ENCODE measurements around the gene MARCHF2.

Gene MARCHF2

DNA sequence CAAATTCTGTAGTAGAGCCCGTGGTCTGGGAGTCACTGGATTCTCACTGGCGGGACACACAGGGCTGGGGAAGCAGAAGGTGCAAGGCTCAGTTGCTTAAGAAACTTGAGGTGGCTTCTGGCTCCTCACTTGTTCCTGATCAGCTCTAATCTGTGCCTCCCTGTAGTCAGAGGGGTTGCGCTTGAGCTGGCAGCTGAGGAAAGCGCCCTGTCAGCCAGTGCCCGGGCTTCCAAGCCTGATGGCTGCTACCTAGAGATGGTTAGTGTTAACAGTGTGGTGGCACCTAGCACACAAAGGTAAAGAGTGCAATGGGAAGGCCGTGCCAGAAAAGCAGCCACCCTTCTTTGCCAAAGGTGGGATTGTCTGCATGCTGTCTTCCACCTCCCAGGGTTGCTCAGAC is 40.5 kb downstream of the MARCHF2 start:
- no peak for DNase-seq (ENCODE audit: low read depth in 2 of 2)

DNA sequence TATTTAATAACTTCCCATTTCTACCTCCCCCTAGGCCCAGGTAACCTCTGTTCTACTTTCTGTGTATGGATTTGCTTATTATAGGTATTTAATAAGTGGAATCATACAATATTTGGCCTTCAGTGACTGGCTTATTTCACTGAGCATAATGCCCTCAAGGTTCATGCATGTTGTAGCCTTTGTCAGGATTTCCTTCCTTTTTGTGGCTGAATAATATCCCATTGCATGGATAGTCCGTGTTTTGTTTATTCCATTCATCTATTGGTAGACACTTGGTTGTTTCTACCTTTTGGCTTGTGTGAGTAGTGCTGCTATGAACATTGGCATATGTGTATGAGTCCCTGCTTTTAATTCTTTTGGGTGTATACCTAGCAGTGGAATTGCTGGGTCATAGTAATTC is 41.1 kb downstream of the MARCHF2 start:
- no peak for DNase-seq (ENCODE audit: low read depth in 2 of 2)

DNA sequence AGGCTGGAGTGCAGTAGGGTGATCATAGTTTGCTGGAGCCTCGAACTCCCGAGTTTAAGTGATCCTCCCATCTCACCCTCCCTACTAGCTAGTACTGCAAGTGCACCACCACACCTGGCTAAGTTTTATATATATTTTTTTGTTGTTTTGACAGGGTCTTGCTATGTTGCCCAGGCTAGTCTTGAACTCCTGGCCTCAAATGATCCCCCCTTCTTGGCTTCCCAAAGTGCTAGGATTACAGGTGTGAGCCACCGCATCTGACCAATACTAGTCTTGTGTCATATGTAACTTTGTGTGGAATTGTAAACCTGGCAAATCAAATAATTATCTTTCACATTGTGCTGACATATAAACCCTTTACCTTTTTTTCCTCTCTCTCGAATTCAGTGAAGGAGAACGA is 41.9 kb downstream of the MARCHF2 start:
- DNase-seq (ENCODE audit: low read depth in 2 of 2): no peak

DNA sequence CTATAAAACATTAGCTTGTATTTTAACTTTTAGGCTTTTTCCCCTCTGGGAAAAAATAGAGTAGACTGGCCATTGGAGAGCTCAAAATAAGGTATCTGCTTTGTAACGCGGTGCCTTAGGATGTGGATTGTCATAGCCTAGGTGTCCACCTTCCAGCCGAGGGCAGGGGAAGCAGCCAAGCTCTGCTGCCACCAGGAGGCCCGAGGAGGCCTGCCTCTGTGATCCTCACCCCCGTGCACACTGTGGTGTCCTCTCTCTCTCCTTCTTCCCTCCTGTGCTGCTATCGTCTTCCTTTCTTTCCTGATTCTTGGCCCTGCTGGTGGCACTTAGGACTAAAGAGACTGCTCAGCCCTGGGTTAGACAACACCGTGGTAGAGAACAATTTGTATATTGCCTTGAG is 43.0 kb downstream of the MARCHF2 start:
- no peak for DNase-seq (ENCODE audit: low read depth in 2 of 2)

DNA sequence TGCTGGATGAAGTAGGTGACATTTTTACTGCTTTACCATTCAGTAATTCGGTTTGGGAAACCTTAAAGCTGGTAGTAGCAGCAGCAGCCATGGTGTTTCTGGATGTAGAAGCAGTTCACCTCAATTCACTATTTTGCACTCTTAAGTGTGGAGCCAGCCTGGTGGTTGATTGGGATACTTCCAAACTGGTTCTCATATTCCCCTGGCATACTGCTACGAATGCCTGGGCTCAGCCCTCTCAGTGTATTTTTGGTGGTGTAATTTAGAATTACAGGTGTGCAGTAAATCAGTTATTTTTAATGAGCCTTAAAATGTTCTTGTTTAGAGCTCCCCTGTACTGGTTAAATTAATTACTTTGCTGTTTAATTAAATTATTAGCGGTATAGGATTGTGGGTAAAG is 44.1 kb downstream of the MARCHF2 start:
- DNase-seq (ENCODE audit: low read depth in 2 of 2): no peak

DNA sequence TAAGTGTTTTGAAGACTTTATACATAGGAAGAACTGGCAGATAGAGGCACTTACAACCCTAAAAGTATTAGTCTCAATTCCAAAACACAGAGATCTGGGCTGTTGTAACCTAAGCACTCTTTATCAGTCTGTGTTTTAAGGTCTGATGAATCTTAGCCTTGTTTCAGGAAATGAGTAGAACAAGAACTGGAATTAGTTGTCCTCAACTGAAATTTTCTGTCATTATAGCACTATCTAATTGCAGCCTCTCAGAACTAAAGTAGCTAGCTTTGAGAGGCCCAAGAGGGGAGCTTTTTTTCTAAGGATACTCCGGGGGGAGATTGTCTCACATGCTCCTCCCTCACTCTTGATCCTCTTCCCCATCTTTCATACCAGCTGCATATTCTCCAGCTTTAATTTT is 44.7 kb downstream of the MARCHF2 start:
- DNase-seq (ENCODE audit: low read depth in 2 of 2): no peak

DNA sequence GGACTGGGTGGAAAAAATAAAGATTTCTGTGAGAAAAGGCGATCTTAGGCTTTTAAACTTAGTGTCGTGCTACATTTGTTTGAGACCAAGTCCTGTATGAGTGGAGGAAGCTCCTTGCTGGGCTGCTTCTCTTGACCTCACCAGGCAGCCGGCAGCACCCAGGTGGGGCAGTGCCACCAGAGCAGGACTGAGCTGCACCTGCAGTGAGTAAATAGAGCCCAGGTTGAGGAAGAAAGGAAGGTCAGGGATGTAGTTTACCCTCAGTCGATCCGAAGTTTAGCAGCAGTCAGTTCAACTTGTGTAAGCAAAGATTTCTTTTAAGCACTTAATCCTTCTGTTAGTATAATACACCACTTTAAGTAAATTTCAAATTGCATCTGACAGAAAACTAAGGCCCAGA is 45.3 kb downstream of the MARCHF2 start:
- no peak for DNase-seq (ENCODE audit: low read depth in 2 of 2)

DNA sequence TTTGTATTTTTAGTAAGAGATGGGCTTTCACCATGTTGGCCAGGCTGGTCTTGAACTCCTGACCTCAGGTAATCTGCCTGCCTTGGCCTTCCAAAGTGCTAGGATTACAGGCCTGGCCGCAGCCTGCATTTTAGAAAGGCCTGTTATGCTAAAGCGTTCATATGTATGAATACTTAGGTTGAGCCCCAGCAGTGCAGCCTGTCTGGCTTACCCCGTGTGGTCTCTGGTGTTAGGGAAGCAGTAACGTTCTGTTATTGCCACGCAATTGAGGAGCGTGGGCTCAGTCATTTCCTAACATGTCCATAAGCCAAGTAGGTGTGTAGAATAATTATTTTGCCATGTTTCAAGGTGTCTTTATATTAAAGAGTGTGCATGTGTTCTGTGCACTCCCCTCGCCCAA is 46.0 kb downstream of the MARCHF2 start:
- DNase-seq (ENCODE audit: low read depth in 2 of 2): no peak

DNA sequence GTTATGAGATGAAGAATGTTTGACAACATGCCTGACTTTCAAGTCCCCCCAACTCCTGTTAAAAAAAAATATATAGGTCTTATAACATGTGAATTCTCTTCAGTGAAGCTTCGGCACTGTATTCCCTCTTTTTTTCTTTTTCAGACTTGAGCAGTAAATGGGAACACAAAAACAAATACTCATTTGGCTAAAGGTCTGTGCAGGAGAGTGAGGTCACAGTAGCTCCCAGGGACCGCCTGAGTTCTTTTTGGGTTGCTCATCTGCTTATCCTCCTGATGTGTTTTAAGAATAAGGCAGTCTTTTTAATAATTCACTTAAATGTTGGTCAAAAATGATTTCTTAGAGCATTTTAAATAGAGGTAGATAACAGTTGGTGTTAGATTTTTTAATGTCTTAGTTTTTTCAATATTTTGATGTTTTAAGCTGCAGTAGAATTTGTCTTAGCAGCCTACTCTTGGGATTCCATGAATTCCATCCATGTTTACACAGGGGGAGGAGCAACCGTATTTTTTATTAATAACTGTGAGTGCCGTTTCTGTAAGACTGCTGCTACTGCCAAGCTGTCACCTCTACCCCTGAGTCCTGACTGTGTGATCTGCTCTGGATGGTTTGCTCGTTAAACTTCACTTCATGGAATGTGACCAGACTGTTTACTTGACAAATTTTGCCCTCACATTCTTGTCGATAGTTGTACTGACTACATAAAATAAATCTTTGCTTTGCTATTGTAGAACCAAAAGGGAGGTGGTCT is 46.6 kb downstream of the MARCHF2 start:
- DNase-seq (ENCODE audit: low read depth in 2 of 2): no peak

DNA sequence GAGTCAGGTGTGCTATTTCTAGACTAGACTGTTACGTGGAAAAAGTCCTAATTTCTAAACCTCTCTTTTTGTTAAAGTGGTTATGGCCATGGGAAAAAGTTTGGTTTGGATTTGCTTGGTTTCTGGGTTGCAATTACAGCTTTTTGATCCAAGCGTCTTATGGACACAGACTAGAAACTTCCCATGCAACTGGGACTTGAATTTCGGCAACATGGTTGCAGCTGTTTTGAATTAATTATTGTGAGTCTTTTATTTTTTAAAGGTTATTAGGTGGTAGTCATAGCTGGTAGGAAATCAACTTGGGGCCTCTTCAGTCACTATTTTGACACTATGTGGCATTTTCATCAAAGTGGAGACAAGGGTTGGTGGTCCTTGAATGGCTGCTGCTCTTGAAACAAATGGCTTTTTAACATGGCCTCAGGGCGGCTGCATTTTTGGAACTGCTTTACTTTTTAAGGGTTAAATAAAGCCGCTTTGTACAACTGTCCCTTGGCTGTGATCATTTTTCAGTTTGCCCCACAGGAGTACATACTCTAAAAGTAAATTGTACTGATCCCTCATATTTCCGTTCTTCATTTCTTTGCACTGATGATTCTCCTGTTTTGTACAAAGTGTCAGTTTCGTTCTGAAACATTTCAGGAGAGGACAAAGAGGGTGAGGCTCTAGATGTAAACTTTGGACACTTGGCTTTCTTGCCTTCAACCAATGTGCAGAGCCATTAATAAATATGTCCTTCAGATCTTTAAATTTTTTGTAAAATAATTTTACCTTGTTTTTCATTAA is 47.6 kb downstream of the MARCHF2 start:
- no peak for DNase-seq (ENCODE audit: low read depth in 2 of 2)

DNA sequence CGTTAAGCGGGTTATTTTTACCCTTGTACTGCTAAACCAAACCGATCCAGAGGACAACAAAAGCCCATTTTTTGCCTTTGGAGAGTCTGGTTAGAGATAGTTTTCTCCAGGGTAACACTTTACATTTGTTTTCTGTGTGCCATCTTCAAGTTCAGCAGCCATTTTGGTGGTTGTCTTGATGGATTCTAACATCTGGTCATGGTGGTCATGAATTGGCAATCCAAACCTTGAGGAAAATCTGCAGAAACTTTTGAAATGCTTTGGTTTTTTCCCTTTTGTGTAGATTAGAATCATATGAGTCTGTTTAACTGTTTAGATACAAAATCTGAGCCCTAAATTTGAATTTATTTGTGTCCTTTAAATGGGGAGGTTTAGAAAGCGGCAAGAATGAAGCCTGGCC is 48.3 kb downstream of the MARCHF2 start:
- DNase-seq (ENCODE audit: low read depth in 2 of 2): no peak

DNA sequence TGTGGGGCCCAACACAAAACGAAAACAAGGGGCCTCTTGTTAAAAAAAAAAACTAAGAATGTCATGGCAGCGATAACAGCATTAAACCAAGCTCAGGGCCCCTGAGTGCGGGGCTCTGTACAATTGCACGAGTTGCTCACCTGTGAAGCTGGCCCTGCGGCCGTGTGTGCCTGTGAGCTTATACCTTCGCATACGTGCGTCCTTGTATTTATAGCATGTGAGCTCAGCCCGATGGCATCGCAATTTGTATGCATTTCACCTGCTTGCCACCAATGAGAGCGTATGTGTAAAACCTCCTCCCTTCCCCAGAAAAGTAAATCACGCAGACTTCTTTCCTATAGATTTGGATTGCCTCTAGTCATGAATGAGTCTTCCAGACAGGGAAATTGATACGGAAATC is 48.8 kb downstream of the MARCHF2 start:
- DNase-seq (ENCODE audit: low read depth in 2 of 2): no peak

DNA sequence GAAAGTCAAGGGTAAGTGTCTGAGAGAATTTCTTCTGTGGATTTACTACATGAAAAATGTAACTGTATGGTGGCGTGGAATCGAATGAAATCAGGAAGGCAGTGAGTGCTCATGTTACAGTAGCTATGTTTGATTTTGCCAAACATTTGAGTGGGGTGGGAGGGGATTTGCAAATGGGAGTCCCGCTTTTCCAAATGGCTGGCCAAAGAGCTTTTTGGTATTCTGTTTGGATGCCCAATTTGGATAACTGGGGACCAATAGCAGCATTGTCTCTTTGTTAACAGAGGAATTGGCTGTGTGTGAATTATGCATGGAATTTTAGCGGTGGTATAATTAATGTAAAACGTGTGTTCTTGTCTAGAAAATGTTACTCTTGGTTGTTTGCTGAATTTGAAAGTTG is 49.5 kb downstream of the MARCHF2 start:
- no peak for DNase-seq (ENCODE audit: low read depth in 2 of 2)

DNA sequence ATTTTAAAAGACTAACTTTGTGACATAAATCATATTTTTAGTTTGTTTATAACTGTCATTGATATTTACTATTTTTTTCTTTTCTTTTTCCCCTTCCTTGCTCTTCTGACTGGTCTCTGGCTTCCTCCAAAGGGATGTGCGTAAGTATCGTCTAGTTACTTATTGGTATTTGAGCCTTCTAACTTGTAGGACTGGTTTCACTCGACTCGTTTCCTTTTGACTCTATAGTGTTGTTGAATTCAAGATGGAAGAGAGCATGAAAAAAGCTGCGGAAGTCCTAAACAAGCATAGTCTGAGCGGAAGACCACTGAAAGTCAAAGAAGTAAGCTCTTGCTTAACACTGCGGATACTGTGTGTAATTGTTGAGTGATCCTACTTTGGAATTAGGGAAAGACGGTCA is 50.3 kb downstream of the MARCHF2 start:
- DNase-seq (ENCODE audit: low read depth in 2 of 2): no peak

DNA sequence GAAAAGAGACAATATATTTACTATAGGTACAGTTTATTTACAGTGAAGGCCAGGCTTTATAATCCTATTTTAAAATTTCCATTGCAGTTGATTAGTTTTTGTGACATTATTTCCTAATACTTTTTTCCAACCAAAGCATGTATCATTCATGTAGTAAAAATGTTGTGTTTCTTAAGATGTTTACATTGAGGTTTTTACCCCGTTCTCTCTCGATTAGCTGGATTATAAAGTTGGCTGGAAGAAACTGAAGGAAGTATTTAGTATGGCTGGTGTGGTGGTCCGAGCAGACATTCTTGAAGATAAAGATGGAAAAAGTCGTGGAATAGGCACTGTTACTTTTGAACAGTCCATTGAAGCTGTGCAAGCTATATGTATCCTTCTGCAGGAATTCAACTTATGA is 52.9 kb downstream of the MARCHF2 start:
- DNase-seq (ENCODE audit: low read depth in 2 of 2): no peak

DNA sequence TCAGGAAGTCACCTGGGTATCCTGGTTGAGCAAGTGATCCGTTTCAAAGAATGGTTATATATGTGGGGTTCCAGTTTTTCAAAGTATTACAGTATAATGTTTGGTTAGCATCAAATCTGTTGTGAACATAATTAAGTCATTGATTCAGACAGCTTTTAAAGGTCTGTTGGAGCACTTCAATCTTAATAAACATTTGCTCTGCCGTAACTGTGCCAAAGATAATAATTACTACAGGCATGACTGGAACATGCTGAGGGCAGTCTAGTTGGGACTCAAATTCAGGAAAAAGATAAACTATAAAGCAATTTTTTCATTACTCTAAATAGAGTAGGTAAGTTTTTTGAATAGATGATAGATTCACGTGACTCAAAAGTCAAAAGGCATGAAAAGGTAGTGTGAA is 55.0 kb downstream of the MARCHF2 start:
- no peak for DNase-seq (ENCODE audit: low read depth in 2 of 2)

DNA sequence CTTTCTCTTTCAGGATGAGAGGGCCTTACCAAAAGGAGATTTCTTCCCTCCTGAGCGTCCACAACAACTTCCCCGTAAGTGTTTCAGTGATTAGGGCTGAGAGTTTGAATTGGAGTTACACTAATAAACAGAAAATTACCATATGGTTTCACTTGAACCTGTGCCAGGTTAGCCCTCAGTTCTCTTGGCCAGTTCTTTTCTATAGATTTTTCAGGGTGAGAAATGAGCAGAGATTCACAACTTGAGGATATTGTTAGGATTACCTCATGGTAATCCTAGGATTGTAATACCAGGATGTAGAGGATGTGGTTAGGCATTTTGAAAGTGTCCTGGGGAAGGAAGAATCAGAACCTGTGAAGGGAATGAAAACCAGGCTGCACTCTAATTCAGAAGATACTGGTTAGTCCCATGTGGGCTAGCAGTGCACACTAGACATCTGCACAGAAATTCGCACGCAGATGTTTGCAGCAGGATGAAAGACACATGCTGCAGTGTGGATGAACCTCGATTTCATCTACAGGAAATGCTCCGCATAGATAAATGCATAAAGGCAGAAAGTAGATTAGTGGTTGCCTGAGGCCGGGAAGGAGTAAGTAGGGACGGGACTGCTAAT is 55.8 kb downstream of the MARCHF2 start:
- DNase-seq (ENCODE audit: low read depth in 2 of 2): no peak

DNA sequence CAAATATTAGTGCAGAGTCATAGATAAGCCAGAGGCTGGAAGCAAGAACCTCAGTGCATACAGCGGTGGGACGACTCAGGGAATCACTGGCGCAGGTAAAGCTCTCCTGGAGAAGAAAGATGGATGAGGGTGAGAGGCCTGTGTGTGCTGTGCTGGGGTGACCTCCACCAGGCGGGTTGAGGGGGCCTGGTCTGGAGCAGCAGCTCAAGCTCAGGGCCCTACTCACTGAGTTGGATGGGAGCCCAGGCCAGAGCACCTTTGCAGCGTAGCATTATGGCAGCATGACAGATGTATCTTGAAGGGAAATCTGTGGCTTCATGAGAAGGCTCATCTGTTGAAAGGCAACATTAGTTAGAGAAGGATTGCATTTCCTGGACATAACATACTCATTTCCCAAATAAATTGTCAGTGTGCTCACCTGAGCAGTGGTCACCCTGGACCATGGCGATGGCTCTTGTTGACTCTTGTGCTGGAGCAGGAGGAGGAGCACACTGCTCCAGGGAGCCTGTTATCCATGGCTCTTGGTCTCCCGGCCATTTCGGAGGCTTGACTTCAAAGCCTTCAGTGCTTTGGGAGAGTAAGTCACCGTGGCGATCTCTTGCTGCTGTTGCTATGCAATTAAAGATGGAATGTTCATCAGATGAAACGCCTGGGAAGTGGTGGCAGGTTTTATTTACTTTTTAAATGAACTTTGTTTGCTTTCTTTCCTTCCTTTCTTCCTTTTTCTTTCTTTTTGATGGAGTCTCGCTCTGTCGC is 56.7 kb downstream of the MARCHF2 start:
- no peak for DNase-seq (ENCODE audit: low read depth in 2 of 2)

DNA sequence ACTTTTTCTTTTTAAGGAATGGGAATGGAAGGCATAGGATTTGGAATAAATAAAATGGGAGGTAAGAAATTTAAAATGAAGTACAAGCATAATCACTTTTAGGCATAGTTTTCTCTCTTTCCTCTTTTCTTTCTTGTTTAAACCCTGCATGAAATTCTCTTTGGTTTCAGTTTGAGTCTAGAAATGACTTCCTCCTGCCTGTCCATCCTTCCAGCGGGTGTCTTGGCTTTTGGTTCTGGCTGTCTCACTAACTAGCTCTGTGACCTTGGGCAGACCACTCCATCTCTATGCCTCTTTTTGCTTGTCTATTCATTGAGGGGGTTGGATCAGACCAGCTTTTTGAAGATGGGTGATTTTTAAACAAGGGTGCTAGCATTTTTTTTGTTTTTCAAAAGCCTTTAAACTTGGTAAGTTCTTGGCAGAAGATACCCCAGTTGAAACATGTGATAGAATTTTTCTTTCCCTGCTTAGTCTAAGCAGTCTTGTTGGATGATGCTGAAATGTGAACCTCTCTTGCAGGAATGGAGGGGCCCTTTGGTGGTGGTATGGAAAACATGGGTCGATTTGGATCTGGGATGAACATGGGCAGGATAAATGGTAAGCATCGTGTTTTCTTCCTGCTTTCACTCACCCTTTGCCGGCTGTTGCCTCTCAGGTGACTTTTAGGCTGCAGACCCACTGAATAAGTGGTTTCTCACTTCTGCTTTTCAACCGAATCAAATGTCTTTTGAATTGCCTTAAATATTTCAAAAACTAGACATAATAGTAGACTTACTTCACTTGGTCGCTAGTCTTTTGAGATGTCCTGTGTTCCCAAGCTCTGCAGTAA is 60.8 kb downstream of the MARCHF2 start:
- DNase-seq (ENCODE audit: low read depth in 2 of 2): no peak

DNA sequence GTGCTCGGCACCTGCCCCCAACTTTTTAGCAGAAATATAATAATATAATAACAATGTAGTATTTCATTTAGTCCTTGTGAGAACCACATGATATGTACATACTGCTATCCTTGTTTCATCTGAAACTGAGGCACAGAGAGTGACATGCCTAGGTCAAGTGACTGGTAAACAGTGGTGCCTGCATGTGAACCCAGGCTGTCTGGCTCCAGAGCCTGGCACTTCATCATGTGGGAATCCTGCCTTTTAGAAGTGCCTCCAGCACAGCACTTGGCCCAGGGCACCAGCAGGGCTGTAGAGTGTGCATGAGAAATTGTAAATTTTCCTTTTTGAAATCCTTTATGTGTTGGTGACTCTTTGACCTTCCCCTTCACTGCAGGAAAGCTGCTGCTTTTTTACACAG is 61.9 kb downstream of the MARCHF2 start:
- DNase-seq (ENCODE audit: low read depth in 2 of 2): no peak

DNA sequence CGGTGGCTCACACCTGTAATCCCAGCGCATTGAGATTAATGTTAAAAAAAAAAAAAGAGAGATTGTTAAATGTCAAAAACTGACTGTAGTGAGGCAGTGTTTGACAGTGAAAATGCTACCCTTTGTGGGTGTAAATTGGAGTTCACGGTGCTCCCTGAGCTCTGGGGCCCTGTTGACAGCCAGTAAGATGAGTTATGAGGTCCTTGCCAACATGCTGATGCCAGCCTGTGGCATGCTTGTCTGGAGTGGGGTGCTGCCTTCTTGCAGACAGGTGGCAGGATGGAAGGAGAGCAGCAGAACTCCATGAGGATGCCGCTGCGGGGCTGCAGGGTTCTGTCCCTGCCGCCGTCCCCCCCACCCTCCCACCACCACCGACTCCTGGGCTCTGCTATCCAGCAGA is 63.4 kb downstream of the MARCHF2 start:
- no peak for DNase-seq (ENCODE audit: low read depth in 2 of 2)
